ENCODE data around the gene CHRNA7.
"Not testable (repeated sequence)": the region's sequence is repeated elsewhere in the genome, so short reads cannot be mapped to it uniquely, and the experiment has no call there.

Gene CHRNA7

GRCh38 chr15:32196206-32196605, 165.9 kb downstream of the CHRNA7 start:
- DNase-seq = not testable (repeated sequence)

DNA sequence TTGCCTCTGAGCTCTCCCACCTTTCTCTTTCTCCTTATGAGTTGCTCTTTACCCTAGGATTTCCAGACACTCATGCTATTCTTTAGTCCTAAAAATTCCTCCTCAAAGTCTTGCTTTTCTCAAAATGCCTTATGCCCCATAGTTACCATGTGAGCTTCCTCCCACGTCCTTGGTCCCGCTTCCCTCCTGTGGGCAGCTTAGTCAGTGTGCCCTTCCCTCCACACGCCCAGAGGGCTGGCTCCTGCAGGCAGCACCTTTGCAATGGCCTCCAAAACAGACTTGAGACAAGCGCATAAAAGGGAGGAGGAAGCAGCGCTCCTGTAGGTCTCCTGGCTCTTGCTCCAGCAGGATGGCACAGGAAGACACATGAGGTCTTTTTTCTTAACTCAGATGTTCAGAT, 168.6 kb downstream of the CHRNA7 start:
- not testable (repeated sequence) for DNase-seq

- DNase-seq = not testable (repeated sequence)
Measured at GRCh38 chr15:32209081-32209480, 178.8 kb downstream of the CHRNA7 start.

DNA sequence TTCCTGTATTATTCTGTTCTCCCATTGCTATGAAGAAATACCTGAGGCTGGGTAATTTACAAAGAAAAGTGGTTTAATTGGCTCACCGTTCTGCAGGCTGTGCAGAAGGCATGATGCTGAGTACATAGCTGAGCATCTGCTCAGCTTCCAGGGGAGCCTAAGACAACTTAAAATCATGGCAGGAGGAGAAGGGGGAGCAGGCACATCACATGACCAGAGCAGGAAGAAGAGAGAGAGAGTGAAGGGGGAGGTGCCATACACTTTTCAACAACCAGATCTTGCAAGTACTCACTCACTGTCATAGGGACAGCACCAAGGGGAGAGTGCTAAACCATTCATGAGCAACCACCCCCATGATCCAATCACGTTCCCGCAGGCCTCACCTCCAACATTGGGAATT, 188.4 kb downstream of the CHRNA7 start:
- DNase-seq = no peak
